H1 (cell line): ENCODE measurements around the gene ZFYVE27. TPM values are rescaled to one million over a fixed set of nuclear protein-coding genes. Genes with fewer than 3 reads are reported as not detected.

ENCODE experiments used
- E2F6 ChIP-seq: IDR thresholded peaks from 2 replicates; pipeline ENCODE4 v1.6.1; 2012; ENCODE audit warnings: inconsistent platforms
- HDAC6 ChIP-seq: IDR thresholded peaks from one replicate; pipeline ENCODE4 v1.7.1; 2012; ENCODE audit warnings: low read depth, mild to moderate bottlenecking, inconsistent platforms, low read length, moderate library complexity
- KDM4A ChIP-seq: IDR thresholded peaks from one replicate; pipeline ENCODE4 v1.7.1; 2012; ENCODE audit warnings: low read depth, mild to moderate bottlenecking, moderate library complexity, low read length, inconsistent platforms; ENCODE audit not compliant: severe bottlenecking
- PHF8 ChIP-seq: fragments of 200-600 bp; sonication (generic); conservative IDR thresholded peaks from 2 replicates; pipeline ENCODE4 v1.7.1; 2012; ENCODE audit warnings: low read depth, mild to moderate bottlenecking, inconsistent platforms, low read length, moderate library complexity
- POLR2A ChIP-seq, 2 experiments: IDR thresholded peaks; 1 replicate in 1 of 2; 2 replicates in 1 of 2; pipeline ENCODE4 v1.6.1; 2011; ENCODE audit warnings: low read depth in 2 of 2, low read length in 2 of 2, mild to moderate bottlenecking in 2 of 2; ENCODE audit errors: control extremely low read depth in 1 of 2
- polyA plus RNA-seq, 7 experiments: library from polyadenylated mRNA; depleted of rRNA in 3 of 7; stranded (reverse) in 5 of 7; unstranded in 2 of 7; fragments of >200 nt in 5 of 7; fragments of 200-250 nt in 2 of 7; gene quantifications; 1 replicate in 5 of 7; 2 replicates in 1 of 7; 4 replicates in 1 of 7; pipeline versions ENCODE4 v1.2.1 to v1.2.3, GENCODE V29; 2011 to 2013; ENCODE audit warnings: missing spikeins in 2 of 7, mixed read lengths in 2 of 7
- total RNA-seq: library from RNA; stranded (reverse); fragmentation: NEBNext Ultra II Directional; extraction: Animal tissue kit (Norgen Biotek cat#: 25700); gene quantifications from 2 replicates; pipeline ENCODE4 v1.2.1, GENCODE V29; 2021

The ZFYVE27 gene
- total and polyA plus RNA-seq, 2 of the 8 experiments (the other 6 are each of a cell fraction or from before 2014, with no cell fraction given) = 16.6 to 19.8 TPM

GRCh38 chr10:97760461-97761257, 23.7 kb downstream of the ZFYVE27 start (continued):
- TF ChIP-seq POLR2A (IDR thresholded peaks at IDR 0.05; ENCODE audit: control extremely low read depth in 1 of 2, low read depth in 2 of 2, low read length in 2 of 2) = no peak
- TF ChIP-seq KDM4A = no peak
- no peak for TF ChIP-seq PHF8
- no peak for TF ChIP-seq HDAC6
- TF ChIP-seq E2F6 = no peak
